Endodermal cell (in vitro differentiated cells): ENCODE measurements around the gene TPPP. TPM values are rescaled to one million over a fixed set of nuclear protein-coding genes. Genes with fewer than 3 reads are reported as not detected.

Source experiments
- DNase-seq: peaks from one replicate; pipeline ENCODE4 v3.0.0-alpha.2; 2017
- H3K27ac ChIP-seq: 2 replicates; pipeline ENCODE4 v1.5.1; 2013; ENCODE audit warnings: mild to moderate bottlenecking, low read depth, low read length, moderate library complexity
- H3K27me3 ChIP-seq: 2 replicates; pipeline ENCODE4 v1.6.1; 2013; ENCODE audit warnings: mild to moderate bottlenecking, low read length, moderate library complexity; ENCODE audit not compliant: insufficient read depth, control insufficient read depth, poor library complexity, severe bottlenecking
- H3K36me3 ChIP-seq: 2 replicates; pipeline ENCODE4 v1.7.0; 2013; ENCODE audit warnings: mild to moderate bottlenecking, low read length, moderate library complexity; ENCODE audit not compliant: control insufficient read depth, insufficient read depth
- H3K4me1 ChIP-seq: one replicate; pipeline ENCODE4 v1.7.0; 2013; ENCODE audit warnings: low read length; ENCODE audit not compliant: control insufficient read depth, insufficient read depth
- H3K4me3 ChIP-seq: 2 replicates; pipeline ENCODE4 v1.5.1; 2013; ENCODE audit warnings: mild to moderate bottlenecking, low read length, moderate library complexity
- H3K9ac ChIP-seq: 2 replicates; pipeline ENCODE4 v1.6.1; 2013; ENCODE audit warnings: mild to moderate bottlenecking, low read length, moderate library complexity; ENCODE audit not compliant: poor library complexity, severe bottlenecking; ENCODE audit errors: extremely low read depth
- H3K9me3 ChIP-seq: 2 replicates; pipeline ENCODE4 v1.6.1; 2013; ENCODE audit warnings: mild to moderate bottlenecking, low read length, moderate library complexity; ENCODE audit not compliant: control insufficient read depth
- H3K27ac Mint-ChIP-seq: 2 replicates; pipeline ENCODE4 v1.8.0; 2020; ENCODE audit warnings: mixed read lengths
- H3K27me3 Mint-ChIP-seq: 2 replicates; pipeline ENCODE4 v1.8.0; 2021; ENCODE audit warnings: mild to moderate bottlenecking, mixed read lengths; ENCODE audit not compliant: insufficient read depth
- H3K36me3 Mint-ChIP-seq: 2 replicates; pipeline ENCODE4 v1.8.0; 2020; ENCODE audit warnings: low read depth, mixed read lengths
- H3K4me1 Mint-ChIP-seq: 2 replicates; pipeline ENCODE4 v1.8.0; 2020; ENCODE audit warnings: mixed read lengths
- H3K4me3 Mint-ChIP-seq: 2 replicates; pipeline ENCODE4 v1.8.0; 2020; ENCODE audit warnings: mild to moderate bottlenecking, moderate library complexity, mixed read lengths
- H3K9me3 Mint-ChIP-seq: 2 replicates; pipeline ENCODE4 v1.8.0; 2020; ENCODE audit warnings: mild to moderate bottlenecking, mixed read lengths
- CTCF ChIP-seq: fragments of 200-600 bp; sonication (generic); conservative IDR thresholded peaks from 2 replicates; pipeline ENCODE4 v1.5.0; 2021; ENCODE audit warnings: antibody characterized with exemption, mild to moderate bottlenecking
- WGBS, 2 experiments: methylation state at CpG; one replicate each; pipeline versions ENCODE4 v1.1.5 to v1.1.7; 2013; ENCODE audit warnings: missing lambda C conversion rate in 2 of 2, mixed read lengths in 1 of 2; ENCODE audit not compliant: insufficient coverage in 1 of 2, insufficient read length in 1 of 2; 5-methylcytosine and 5-hydroxymethylcytosine counted together
- total RNA-seq, 2 donors: library from RNA; stranded (reverse); fragmentation: NEBNext Ultra II Directional in 1 of 2; extraction: Animal tissue kit (Norgen Biotek cat#: 25700) in 1 of 2; gene quantifications; 2 replicates in 1 of 2; 3 replicates in 1 of 2; pipeline ENCODE4 v1.2.1, GENCODE V29; 2021

TPPP gene
- total RNA-seq, 2 donors from 2014 or later: 0.22 to 0.70 TPM

GRCh38 chr5:639253-639530, 54.0 kb downstream of the TPPP start:
- no peak overlapping the region for H3K4me3 ChIP-seq
- H3K36me3 ChIP-seq: peaks cover 42% of the 10 kb centered on the region
- H3K36me3 Mint-ChIP-seq: peaks cover 60% of the 10 kb centered on the region
- H3K27ac Mint-ChIP-seq: no peak overlapping the region
- no peaks in the 10 kb centered on the region for H3K9me3 ChIP-seq
- H3K9ac ChIP-seq: no peak overlapping the region
- no peaks in the 10 kb centered on the region for H3K9me3 Mint-ChIP-seq
- WGBS, 2 experiments: 99 to 100% methylated on average over 2 to 9 of the region's 9 CpGs
- no peak for TF ChIP-seq CTCF
- no peak overlapping the region for H3K4me3 Mint-ChIP-seq
- H3K27ac ChIP-seq: no peak overlapping the region
- no peaks in the 10 kb centered on the region for H3K27me3 ChIP-seq
- H3K4me1 ChIP-seq: no peaks in the 10 kb centered on the region
- H3K27me3 Mint-ChIP-seq: no peaks in the 10 kb centered on the region
- no peaks in the 10 kb centered on the region for H3K4me1 Mint-ChIP-seq
- no peak for DNase-seq

- peaks cover 61% of the 10 kb centered on the region for H3K36me3 Mint-ChIP-seq
- H3K27me3 Mint-ChIP-seq: no peaks in the 10 kb centered on the region
- H3K4me1 ChIP-seq: no peaks in the 10 kb centered on the region
- no peak for TF ChIP-seq CTCF
- no peak overlapping the region for H3K27ac ChIP-seq
- H3K36me3 ChIP-seq: peaks cover 44% of the 10 kb centered on the region
- H3K4me3 ChIP-seq: no peak overlapping the region
- H3K9me3 ChIP-seq: no peaks in the 10 kb centered on the region
- no peak overlapping the region for H3K27ac Mint-ChIP-seq
- no peaks in the 10 kb centered on the region for H3K9me3 Mint-ChIP-seq
- no peaks in the 10 kb centered on the region for H3K4me1 Mint-ChIP-seq
- no peaks in the 10 kb centered on the region for H3K27me3 ChIP-seq
- DNase-seq: no peak
- H3K4me3 Mint-ChIP-seq: no peak overlapping the region
- H3K9ac ChIP-seq: no peak overlapping the region
- WGBS, 2 experiments: 96 to 98% methylated on average over 20 to 29 of the region's 29 CpGs
These were observed 54.5 kb downstream of the TPPP start for GRCh38 chr5:638501-639252.

GRCh38 chr5:637581-638450, 55.3 kb downstream of the TPPP start:
- Histone ChIP-seq H3K27me3 (no peaks in the 10 kb centered on the region), H3K36me3 (peaks cover 41% of the 10 kb centered on the region), H3K9me3 (no peaks in the 10 kb centered on the region), H3K27ac (no peak overlapping the region), H3K4me3 (no peak overlapping the region), H3K4me1 (no peaks in the 10 kb centered on the region), H3K9ac (no peak overlapping the region)
- H3K4me1 Mint-ChIP-seq: no peaks in the 10 kb centered on the region
- TF ChIP-seq CTCF: no peak
- H3K27ac Mint-ChIP-seq: peak overlapping the region; percentile 21
- no peak overlapping the region for H3K4me3 Mint-ChIP-seq
- no peaks in the 10 kb centered on the region for H3K9me3 Mint-ChIP-seq
- H3K27me3 Mint-ChIP-seq: no peaks in the 10 kb centered on the region
- DNase-seq: no peak
- WGBS, 2 experiments: 95 to 96% methylated on average over 41 to 42 of the region's 42 CpGs
- peaks cover 56% of the 10 kb centered on the region for H3K36me3 Mint-ChIP-seq
